Measurements from ENCODE around the gene NID2.

DNA sequence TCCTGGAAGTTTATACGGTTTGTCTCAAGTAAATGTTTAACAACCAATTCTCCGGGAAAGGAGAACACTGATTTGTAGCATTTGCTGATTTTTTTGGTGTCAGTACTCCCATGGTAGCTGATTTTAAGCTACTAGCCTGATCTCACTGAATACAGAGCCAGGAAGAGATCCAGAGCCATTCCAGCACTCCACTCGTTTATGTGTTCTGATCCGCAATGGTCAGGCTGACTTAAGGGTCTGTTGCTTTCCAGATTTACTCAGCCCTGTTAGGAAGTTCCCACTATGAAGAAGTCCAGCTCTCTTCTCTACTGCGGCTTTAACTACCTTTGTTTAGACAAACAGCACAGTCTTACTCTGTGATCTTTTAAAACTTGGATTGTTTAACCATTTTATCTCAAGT, 38.0 kb upstream of the NID2 start:
- TF ChIP-seq, protein P1, sequence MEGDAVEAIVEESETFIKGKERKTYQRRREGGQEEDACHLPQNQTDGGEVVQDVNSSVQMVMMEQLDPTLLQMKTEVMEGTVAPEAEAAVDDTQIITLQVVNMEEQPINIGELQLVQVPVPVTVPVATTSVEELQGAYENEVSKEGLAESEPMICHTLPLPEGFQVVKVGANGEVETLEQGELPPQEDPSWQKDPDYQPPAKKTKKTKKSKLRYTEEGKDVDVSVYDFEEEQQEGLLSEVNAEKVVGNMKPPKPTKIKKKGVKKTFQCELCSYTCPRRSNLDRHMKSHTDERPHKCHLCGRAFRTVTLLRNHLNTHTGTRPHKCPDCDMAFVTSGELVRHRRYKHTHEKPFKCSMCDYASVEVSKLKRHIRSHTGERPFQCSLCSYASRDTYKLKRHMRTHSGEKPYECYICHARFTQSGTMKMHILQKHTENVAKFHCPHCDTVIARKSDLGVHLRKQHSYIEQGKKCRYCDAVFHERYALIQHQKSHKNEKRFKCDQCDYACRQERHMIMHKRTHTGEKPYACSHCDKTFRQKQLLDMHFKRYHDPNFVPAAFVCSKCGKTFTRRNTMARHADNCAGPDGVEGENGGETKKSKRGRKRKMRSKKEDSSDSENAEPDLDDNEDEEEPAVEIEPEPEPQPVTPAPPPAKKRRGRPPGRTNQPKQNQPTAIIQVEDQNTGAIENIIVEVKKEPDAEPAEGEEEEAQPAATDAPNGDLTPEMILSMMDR (IDR thresholded peaks at IDR 0.05; ENCODE audit: poor library complexity), result no peak
- TF ChIP-seq EZH2 (IDR thresholded peaks at IDR 0.05; ENCODE audit: borderline replicate concordance), result no peak
